Stimulated activated CD4-positive, alpha-beta T cell treated with anti-CD3 and anti-CD28 coated beads, Interleukin-1b, Interleukin-23, amount 100 ng/mL, for 24 hours (primary cell): ENCODE data around the gene GFOD1.
"Not testable (repeated sequence)": the region's sequence is repeated elsewhere in the genome, so short reads cannot be mapped to it uniquely, and the experiment has no call there.

Experiments
- DNase-seq, 4 experiments: peaks; one replicate each; pipeline ENCODE4 v3.0.0-alpha.2; 2020; ENCODE audit warnings: low read depth in 4 of 4, low spot score in 1 of 4

Gene GFOD1

DNA sequence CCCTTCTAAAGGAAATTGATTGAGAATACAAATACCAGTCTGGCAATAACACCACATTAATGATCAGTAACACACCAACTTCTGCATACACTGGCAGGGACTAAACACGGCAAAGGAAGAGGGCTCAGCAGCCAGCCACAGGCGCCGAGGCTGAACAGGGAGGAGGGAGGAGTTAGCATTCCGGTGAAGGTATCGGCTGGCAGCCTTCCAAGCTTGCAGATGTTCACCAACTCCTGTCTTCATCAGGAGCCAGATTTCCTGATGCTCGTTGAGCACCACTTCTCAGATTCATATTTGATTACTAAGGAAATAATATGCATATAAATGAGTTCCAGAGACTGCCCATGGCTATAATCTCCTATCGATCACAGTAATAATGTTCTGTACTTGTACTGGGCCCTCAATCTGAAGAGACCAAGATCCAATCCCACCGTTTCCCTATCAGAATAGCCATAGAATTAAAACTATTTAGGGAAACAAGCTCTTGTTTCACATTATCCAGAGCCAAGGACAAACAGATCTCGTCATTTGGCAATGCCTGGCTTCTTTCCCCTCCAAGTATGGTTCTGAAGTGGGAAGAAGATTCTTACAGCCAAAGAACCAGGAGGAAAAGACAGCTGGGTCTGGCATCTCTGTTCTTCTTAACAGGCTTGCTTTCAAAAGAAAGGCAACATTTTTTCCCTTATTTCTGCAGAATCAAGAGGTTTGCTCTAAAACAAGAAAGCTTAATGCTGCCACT lies 42.2 kb downstream of the GFOD1 start:
- DNase-seq: no peak

- DNase-seq: no peak
Measured at GRCh38 chr6:13444604-13445003, 42.8 kb downstream of the GFOD1 start.

- DNase-seq: not testable (repeated sequence)
Measured at GRCh38 chr6:13443978-13444377, 43.4 kb downstream of the GFOD1 start.

- no peak for DNase-seq
Measured at GRCh38 chr6:13441778-13442177, 45.6 kb downstream of the GFOD1 start.

DNA sequence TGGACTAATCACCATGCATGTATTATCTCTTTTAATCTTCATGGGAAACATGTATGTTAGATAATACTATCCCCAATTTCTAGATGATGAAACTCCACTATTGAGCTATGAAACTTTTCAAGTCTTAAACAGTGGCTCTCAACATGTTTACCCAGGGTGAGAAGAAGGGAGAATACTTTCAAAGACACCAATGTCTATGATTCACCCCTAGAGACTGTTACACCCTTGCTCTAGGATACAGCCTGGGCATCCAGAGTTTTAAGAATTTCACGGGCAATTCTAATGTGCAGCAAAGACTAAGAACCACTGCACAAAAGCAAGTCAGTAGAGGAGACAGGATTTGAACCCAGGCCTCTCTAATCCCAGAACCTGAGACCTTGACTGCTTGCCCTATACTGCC lies 47.8 kb downstream of the GFOD1 start:
- DNase-seq: no peak

GRCh38 chr6:13438126-13438525 lies 49.3 kb downstream of the GFOD1 start:
- no peak for DNase-seq

DNA sequence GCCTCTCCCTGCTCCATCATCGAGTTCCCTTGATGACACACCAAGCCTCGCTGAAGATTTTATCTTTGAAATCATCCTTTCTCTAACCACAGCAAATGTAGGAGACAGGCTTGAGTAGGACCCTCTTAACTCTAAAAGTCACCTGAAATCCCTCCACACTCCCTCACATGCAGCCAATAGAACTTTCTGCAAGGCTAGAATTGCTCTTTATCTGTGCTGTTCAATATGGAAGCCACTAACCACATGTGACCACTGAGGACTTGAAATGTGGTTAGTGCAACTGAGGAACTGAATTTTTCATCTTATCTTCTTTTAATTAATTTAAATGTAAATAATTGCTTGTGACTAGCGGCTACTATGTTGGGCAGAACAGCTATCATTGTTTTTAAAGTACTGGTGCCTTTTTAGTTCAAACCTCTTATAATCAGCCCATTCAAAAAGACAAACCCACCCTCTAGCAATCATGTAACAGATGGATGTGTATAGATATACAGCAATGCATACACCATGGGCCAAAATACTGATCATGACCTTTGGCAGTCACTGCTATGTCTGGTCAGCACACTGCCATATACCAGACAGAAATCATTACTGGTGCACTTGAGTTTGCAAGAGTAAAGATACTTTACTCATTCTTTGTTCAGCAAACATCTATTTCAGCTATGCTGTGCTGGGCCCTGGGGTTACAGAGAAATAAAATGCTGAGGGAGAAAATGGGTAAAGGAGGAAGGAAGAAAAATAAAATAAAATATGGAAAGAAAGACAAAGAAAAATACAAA lies 50.0 kb downstream of the GFOD1 start:
- no peak for DNase-seq

DNA sequence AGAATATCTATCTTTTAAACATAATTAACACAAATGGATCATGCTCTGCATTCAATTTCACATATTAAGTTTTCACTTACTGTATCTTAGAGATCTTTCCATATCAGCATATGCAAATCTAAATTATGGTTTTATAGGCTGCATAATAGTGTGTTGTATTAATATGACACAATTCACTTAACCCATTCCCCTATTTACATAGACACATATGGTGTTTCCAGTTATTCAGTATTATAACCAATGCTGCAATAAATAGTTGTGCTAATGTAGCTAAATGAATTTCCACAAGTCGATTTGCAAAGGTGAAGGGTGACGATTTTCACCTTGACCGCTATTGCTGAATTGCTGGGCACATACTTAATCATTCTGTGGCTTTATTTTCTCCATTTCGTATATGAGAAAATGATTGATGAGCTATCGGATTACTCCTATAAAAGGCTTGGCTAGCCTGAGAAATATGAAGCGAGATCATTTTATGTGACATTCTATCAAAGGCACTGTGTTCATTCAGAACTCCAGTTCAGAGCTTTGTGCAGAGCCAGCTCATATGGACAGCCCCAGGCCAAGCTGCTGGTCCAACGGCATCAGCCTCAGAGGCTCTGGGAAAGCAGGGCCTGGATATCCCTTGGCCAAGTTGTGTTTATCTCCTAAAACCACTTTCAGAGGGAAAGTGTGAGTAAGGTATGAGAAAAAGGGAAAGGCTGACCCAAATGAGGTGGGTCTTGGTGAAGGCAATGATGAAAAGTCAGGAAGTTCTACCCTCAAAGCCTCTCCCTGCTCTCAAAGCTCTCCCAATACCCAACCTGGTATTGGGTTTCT lies 50.8 kb downstream of the GFOD1 start:
- DNase-seq: no peak

GRCh38 chr6:13435477-13436246 lies 51.7 kb downstream of the GFOD1 start:
- no peak for DNase-seq

DNA sequence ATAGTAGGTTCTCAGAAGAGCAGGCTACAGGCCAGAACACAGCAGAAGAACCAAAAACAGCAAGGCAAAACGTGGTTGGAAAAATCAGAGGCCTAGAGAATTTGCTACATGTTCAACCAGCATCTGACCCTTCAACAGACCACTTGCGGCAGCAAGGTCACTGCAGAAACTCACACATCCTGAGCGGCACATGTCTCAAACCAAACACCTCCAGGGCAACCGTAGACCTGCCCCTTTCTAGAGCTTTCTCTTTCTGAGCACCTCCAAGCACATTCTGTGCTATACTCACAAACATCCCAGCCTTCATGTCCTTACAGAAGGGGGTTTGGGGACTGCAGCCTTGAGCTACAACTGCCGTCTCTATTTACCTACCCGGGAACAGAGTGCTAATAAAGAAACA lies 52.6 kb downstream of the GFOD1 start:
- no peak for DNase-seq

- DNase-seq: not testable (repeated sequence)
Measured at GRCh38 chr6:13434135-13434775, 53.1 kb downstream of the GFOD1 start.

DNA sequence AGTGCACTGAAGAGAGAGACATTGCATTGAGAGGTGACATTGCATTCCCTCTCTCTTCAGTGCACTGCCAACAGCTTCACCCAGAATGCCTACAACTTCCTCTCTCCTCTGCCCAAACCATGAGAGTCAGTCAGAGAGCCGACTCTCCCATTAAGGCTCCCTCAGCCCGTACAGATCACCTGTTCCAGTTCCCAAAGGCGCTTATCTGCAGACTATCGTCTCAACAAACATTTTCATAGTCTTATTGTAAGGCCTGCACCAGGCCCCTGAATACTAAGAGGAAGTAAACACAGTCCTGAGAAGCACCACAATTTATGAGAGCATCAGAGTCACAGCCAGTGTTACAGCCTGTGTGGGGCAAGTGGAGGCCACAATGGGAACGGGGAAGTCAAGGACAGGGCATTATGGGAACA lies 53.7 kb downstream of the GFOD1 start:
- no peak for DNase-seq

DNA sequence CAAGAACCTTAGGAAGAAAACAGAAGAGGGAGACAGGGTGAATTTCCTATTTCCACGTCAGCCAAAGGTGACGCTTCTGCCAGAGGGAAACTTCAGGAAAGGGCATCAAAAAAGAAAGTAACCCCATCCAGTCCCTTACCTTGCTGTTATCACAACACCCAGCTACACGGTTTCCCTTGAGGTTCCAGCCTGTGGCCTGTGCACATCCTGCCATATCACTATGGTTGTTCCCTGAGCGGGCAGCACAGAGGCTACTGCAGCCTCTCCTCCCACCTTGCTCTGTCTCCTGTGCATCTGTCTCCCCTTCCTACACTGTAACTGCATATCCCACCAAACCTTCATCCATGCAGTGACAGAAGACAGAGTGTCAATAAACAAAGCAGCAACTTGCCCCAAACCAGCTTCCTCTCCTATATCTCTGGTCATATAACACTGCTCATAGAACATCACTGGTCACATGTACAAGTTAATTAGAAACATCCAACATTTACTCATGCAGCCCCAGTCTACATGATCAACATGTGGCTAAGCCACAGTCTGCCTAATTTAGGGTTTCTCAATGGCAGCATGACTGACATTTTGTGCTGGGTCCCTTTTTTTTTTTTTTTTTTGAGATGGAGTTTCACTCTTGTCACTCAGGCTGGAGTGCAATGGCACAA lies 54.7 kb downstream of the GFOD1 start:
- DNase-seq: no peak

- DNase-seq: no peak
Measured at GRCh38 chr6:13431861-13432465, 55.4 kb downstream of the GFOD1 start.

DNA sequence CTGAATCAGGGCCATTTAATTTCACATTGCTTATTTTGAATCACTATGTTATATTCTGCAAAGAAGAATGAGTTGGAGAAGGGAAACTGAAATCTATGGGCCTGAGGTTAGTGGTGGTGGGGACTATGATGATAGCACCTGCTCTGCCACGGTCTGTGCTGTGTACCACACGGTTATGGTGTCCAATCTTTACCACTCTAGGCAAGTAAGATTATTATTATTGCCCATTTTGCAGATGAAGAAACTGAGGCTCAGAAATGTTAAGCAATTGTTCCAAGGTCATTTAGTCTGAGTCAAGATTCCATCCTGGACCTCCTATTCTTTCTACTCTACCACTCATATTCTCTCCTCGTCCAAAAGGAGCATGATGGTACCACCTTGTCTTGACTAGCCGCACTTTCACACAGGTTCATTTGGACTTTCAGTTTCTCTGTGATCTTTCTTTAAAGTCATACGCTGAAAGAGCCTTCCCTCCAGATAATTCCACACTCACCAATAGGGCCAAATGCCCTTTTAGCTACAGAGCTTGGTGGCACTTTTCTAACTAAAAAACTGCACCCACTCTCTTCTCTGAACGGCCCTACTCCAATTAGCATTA lies 56.2 kb downstream of the GFOD1 start:
- no peak for DNase-seq

DNA sequence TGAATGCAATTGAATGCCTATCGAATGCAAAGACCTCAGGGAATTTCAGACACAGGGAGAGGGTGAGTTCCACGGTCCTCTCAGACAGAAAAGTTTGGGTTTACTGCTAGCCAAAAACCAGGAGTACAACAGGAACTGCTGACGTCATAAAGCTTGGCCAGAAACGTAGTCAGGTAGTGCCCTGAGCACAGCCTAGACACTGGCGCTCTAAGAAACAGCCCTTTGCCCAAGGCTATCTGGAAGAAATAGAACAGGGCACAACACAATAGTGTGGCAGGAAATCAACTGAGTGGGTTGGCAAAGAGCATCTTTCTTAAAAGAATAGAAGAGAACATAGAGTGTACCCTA lies 58.0 kb downstream of the GFOD1 start:
- no peak for DNase-seq

DNA sequence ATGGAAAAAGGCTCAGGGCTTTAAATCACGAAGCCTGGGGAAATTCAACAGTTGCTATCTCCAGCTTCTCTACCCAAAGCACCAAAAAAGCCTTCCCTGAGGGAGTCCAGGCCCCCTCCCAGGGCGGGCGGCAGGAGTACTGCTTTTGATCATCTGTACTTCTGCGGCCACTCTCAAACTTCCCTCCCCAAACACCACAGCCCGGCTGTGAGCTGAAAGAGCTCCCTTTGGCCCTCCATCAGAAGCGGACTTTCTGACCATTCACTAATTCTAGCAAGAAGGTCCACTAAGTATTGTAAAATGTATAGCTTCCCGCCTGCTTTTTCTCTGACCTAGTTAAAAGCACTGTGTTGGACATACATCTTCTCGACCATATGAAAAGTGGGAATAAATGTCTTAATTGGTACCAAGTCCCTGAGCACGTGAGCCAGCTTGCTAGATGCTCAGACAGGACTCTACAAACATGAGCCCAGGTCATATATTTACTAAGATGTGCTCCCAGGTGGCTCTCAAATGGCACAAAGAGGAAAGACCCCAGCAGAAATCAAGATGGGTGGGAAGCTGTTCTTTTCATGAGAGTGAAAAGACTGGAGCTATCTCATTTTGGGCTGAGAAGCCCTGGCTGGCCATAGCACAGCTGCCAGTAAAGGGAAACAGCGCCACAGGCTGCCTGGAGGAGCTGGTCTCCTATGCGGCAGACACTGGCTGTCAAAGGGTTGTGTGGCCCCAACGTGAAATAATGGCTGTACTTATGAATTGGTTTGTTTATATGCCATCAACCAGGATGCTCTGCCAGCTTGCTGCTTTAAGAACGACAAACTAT lies 58.6 kb downstream of the GFOD1 start:
- no peak for DNase-seq

GRCh38 chr6:13427801-13428582 lies 59.4 kb downstream of the GFOD1 start:
- DNase-seq: peak; percentile 47 to 79 (median 60)
